ENCODE results near the gene RASGEF1B.

The RASGEF1B gene

DNA sequence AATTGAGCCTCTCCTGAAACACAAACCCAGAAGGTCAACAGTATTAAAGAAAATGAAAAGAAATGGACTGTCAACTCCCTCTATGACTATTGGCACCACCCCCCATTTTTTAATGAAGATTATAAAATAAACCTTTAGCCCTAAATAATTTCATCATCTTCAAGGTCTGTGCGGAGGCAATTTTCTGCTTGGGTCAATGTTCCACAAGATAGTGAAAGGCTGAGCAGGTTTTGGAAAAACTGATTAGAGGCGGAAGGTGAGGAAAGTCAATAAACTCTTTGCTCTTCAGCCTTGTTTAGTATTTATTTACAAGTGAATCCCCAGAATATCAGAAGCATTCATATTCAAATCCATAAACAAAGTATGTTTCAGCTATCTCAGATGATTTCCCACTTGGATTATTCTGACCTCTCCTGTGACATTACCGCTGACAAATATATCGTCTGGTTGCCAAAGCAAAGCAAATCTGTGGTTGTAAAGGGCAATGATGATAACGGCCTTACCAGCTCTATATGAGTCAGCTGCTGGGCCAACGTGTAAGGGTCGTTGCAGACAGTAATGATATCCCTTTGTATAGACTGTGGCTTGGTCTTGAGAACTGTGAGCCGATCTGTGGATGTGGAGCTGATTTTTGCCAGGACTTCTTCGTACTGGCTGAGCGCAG, 24.0 kb downstream of the RASGEF1B start:
- Mint-ChIP-seq H3K27me3 (ENCODE audit: low read depth) (no peaks in the 10 kb centered on the region), H3K36me3 (ENCODE audit: low read depth) (no peaks in the 10 kb centered on the region), H3K4me3 (no peak overlapping the region), H3K4me1 (ENCODE audit: low read depth) (no peaks in the 10 kb centered on the region), H3K27ac (no peak overlapping the region), H3K9me3 (no peaks in the 10 kb centered on the region)
- no peak for DNase-seq (ENCODE audit: low spot score)

DNA sequence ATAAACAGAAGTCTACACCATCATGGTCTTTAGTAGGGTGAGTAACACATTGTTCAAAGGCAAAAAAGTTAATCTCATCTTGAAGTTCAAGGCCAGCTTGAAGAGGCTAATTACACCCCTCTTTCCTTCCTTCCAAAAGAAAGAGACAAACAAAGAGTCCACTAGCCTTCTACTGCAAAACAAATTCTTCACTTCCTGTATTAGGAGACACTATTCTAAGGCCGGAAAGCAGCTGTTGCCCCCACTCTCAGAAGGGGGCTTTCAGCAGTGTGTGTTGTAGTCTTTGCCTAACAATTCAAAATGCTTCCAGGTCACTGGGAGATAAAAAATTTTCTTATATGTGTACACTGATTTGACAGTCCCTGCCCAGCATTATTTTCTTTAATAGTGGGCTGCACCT, 25.1 kb downstream of the RASGEF1B start:
- H3K27me3 Mint-ChIP-seq (ENCODE audit: low read depth): no peaks in the 10 kb centered on the region
- no peak overlapping the region for H3K27ac Mint-ChIP-seq
- no peaks in the 10 kb centered on the region for H3K4me1 Mint-ChIP-seq (ENCODE audit: low read depth)
- DNase-seq (ENCODE audit: low spot score): no peak
- H3K9me3 Mint-ChIP-seq: no peaks in the 10 kb centered on the region
- no peaks in the 10 kb centered on the region for H3K36me3 Mint-ChIP-seq (ENCODE audit: low read depth)
- no peak overlapping the region for H3K4me3 Mint-ChIP-seq

DNA sequence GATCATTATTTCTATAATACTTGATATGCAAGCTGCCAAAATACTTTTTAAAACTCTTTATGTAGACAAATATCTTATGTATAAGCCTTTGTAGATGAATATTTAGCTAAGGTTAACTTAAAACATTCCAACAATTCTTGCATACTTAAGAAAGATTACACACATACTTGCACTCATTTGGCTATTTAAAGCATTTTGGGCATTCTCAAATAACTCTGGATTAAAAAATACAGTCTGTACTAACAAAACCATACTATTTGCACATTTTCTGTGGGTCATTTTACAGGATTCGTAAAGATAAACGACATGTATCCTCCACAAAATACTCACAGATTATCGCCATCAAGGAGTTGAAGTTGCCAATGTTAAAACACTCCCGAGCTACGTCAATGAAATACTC, 26.5 kb downstream of the RASGEF1B start:
- DNase-seq (ENCODE audit: low spot score): no peak
- no peak overlapping the region for H3K4me3 Mint-ChIP-seq
- no peaks in the 10 kb centered on the region for H3K36me3 Mint-ChIP-seq (ENCODE audit: low read depth)
- H3K27me3 Mint-ChIP-seq (ENCODE audit: low read depth): no peaks in the 10 kb centered on the region
- H3K27ac Mint-ChIP-seq: no peak overlapping the region
- no peaks in the 10 kb centered on the region for H3K9me3 Mint-ChIP-seq
- H3K4me1 Mint-ChIP-seq (ENCODE audit: low read depth): no peaks in the 10 kb centered on the region

DNA sequence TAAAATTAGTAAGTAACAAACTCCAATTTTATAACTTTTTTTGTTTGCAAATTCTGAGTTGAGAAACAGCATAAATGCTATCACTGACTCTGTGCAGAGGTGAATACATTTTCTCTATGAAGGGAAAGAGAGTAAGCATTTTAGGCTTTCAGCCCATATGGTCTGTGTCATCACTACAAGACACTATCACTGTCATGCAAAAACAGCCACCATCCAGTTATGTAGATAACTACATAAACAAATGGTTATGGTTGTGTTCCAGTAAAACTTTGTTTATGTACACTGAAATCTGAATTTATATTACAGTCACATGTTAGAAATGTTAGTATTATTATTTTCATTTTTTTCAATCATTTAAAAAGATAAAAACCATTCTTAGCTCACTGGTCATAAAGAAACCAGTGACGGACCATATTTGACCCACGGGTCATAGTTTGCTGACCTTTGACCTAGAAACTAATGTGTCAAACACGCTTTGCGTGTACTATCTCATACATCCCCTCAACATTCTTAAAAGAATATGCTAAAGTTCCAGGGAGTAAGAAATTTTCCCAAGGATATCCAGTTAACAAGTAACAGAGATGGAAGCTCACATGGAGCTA, 29.1 kb downstream of the RASGEF1B start:
- Mint-ChIP-seq H3K27me3 (ENCODE audit: low read depth) (no peaks in the 10 kb centered on the region), H3K27ac (no peak overlapping the region), H3K4me3 (no peak overlapping the region), H3K9me3 (no peaks in the 10 kb centered on the region), H3K4me1 (ENCODE audit: low read depth) (no peaks in the 10 kb centered on the region), H3K36me3 (ENCODE audit: low read depth) (no peaks in the 10 kb centered on the region)
- DNase-seq (ENCODE audit: low spot score): no peak

DNA sequence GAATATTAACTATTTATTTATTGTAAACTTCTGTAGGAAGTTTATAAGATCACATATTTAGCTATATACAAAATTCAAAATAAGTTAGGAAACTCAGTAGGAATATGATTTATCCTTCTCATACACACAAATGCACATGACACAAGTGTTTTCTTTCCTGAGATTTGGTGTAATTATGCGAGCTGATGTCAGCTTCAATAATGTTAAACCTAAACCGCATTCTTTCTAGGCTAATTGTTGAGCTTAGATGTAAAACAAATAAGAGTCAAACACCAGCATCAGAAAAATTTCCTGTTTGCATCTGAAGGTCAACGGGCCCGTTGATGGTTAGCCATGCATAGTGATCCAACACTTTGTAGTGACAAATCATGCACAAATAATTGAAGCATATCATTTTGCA, 30.8 kb downstream of the RASGEF1B start:
- Mint-ChIP-seq H3K36me3 (ENCODE audit: low read depth) (no peaks in the 10 kb centered on the region), H3K4me1 (ENCODE audit: low read depth) (no peaks in the 10 kb centered on the region), H3K9me3 (no peaks in the 10 kb centered on the region)

DNA sequence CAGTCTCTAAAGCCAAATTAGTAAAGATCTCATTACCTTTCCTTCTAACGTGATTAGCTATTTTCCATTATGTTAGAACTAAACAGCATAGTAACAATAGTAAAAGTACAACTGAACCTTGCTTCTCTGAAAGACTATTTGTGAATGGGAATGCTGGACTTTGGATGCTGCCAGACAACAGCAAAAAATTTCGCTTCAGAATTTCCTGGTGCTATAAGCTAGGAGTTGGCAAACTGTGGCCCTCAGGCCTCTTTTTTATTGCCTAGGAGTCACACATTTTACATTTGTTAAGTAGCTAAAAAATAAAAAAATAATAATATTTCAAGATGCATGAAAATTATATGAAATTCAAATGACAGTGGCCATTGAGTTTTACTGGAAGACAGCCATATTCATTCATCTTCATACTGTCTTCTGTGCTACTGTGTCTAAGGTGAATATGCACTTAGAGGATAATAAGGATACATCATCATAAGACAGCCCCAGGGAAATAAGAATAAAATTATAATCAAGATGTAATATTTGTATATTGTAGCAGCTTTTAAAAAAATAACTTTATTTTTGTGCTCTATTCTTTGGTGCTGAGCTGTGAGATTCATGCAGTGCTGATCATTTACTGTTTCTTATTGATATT, 34.6 kb downstream of the RASGEF1B start:
- Mint-ChIP-seq H3K4me3 (no peak overlapping the region), H3K27me3 (ENCODE audit: low read depth) (no peaks in the 10 kb centered on the region), H3K9me3 (no peaks in the 10 kb centered on the region), H3K36me3 (ENCODE audit: low read depth) (no peaks in the 10 kb centered on the region), H3K4me1 (ENCODE audit: low read depth) (no peaks in the 10 kb centered on the region), H3K27ac (no peak overlapping the region)
- no peak for DNase-seq (ENCODE audit: low spot score)

More for the DNA sequence above, 30.8 kb downstream of the RASGEF1B start:
- Mint-ChIP-seq H3K27ac (no peak overlapping the region), H3K4me3 (no peak overlapping the region), H3K27me3 (ENCODE audit: low read depth) (no peaks in the 10 kb centered on the region)
- DNase-seq (ENCODE audit: low spot score): no peak

DNA sequence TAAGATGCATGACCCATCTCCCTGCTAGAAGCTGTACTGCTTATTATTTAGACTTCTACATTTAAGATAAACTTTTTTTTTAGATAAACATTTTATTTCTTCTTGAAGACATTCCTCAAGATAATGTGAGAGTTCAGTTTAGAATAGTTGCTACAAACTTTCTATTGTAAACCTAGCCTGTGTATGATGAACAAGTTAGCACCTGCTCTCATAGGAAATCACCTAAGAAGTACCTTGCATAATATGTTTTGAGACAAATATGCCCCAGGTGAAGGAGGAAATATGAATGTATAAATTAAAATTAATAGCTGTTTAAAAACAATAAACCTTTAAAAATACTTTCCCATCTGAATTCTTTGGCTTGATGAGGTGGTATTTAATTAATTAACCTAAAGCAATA, 35.6 kb downstream of the RASGEF1B start:
- Mint-ChIP-seq H3K27ac (no peak overlapping the region), H3K4me1 (ENCODE audit: low read depth) (no peaks in the 10 kb centered on the region), H3K36me3 (ENCODE audit: low read depth) (no peaks in the 10 kb centered on the region), H3K27me3 (ENCODE audit: low read depth) (no peaks in the 10 kb centered on the region), H3K4me3 (no peak overlapping the region), H3K9me3 (no peaks in the 10 kb centered on the region)
- DNase-seq (ENCODE audit: low spot score): no peak

DNA sequence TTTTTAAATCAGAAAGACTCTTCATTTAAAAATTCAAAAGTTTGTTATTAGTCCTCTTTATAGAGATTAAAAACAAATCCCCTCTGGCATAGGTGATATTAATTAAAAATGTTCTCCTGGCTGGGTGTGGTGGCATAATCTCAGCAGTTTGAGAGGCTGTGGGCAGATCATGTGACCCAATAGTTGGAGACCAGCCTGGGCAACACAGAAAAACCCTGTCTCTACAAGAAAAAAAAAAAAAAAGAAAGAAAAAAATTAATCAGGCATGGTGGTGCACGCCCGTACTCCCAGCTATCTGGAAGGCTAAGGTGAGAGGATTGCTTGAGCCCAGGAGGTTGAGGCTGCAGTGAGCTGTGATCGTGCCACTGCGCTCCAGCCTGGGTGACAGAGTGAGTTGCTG, 38.9 kb downstream of the RASGEF1B start:
- Mint-ChIP-seq H3K27me3 (ENCODE audit: low read depth) (no peaks in the 10 kb centered on the region), H3K9me3 (no peaks in the 10 kb centered on the region), H3K4me1 (ENCODE audit: low read depth) (no peaks in the 10 kb centered on the region), H3K27ac (no peak overlapping the region), H3K4me3 (no peak overlapping the region), H3K36me3 (ENCODE audit: low read depth) (no peaks in the 10 kb centered on the region)
- no peak for DNase-seq (ENCODE audit: low spot score)

DNA sequence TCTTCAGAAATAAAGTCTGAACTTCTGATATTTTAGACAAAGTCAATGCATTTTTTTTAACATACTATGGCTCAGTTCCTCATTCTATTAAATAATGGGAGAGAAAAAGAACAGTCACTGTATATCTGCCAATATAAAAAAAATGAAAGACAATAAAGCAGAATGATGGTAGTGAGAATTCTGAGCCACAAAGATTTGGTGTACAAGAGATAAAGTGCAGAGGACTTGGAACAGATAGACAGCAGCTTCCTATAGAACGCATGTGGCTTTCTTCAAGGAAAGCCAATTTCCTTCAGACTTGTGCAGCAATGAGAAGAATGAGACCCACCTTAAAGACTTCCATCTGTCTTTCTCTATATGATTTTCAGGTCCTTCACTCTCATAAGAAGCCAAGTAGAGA, 39.7 kb downstream of the RASGEF1B start:
- H3K4me3 Mint-ChIP-seq: no peak overlapping the region
- no peaks in the 10 kb centered on the region for H3K36me3 Mint-ChIP-seq (ENCODE audit: low read depth)
- no peak for DNase-seq (ENCODE audit: low spot score)
- H3K27me3 Mint-ChIP-seq (ENCODE audit: low read depth): no peaks in the 10 kb centered on the region
- H3K27ac Mint-ChIP-seq: no peak overlapping the region
- no peaks in the 10 kb centered on the region for H3K4me1 Mint-ChIP-seq (ENCODE audit: low read depth)
- no peaks in the 10 kb centered on the region for H3K9me3 Mint-ChIP-seq

DNA sequence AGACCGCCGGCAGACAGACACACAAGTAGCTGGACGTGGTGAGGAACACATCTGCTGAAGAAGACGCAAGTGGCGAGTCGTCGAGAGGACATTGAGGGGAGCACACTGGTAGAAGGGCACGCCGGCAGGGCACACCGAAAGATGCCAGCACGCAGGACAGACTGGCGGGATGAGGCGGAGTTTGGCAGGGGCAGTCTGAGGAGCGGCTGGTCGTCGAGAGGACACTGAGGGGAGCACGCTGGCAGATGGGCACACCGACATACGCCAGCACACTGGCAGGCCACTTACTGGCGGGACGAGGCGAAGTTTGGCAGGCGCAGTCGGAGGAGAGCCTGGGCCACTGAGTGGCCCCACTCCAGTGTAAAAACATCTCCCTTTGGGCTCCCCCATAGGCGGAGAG, 42.1 kb downstream of the RASGEF1B start:
- no peak overlapping the region for H3K4me3 Mint-ChIP-seq
- no peaks in the 10 kb centered on the region for H3K4me1 Mint-ChIP-seq (ENCODE audit: low read depth)
- no peaks in the 10 kb centered on the region for H3K36me3 Mint-ChIP-seq (ENCODE audit: low read depth)
- H3K27ac Mint-ChIP-seq: no peak overlapping the region
- no peaks in the 10 kb centered on the region for H3K9me3 Mint-ChIP-seq
- H3K27me3 Mint-ChIP-seq (ENCODE audit: low read depth): no peaks in the 10 kb centered on the region
- no peak for DNase-seq (ENCODE audit: low spot score)

DNA sequence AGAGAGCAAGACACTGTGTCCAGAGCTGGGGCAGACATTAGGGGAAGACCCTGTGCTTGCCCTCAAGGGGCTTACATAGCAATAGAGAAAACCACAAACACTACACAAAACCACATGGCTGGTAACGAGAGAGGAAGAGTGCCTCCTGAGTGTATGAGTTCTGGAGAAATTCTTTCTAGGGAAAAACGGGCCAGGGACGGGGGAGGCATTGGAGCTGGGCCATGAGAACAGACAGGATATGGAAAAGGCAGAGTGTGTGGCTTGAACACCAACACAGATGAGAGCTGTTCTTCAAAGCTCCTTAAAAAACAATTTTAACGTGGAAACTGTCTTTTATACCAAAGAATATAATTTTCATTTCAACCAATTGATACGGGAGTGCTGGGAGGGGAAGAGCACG, 42.7 kb downstream of the RASGEF1B start:
- no peak overlapping the region for H3K4me3 Mint-ChIP-seq
- H3K36me3 Mint-ChIP-seq (ENCODE audit: low read depth): no peaks in the 10 kb centered on the region
- DNase-seq (ENCODE audit: low spot score): no peak
- H3K27ac Mint-ChIP-seq: no peak overlapping the region
- H3K9me3 Mint-ChIP-seq: no peaks in the 10 kb centered on the region
- no peaks in the 10 kb centered on the region for H3K4me1 Mint-ChIP-seq (ENCODE audit: low read depth)
- no peaks in the 10 kb centered on the region for H3K27me3 Mint-ChIP-seq (ENCODE audit: low read depth)

DNA sequence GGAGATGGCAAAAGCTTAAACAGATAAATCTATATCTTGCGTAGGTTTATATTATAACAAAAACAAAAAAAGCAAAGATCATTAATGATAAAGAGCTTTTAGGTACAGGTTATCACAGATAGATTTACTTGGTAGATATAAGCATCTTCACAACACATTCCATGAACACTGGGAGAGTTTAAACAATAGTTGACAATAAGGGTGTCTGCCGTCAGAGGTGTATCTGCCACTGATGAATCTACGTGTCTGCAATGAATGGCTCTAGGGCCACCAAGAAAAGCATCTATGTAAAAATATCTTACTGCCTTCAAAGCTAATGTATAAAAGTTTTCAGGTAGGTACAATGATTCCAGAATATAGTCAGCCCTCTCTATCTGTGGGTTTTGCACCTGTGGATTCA, 43.7 kb downstream of the RASGEF1B start:
- no peak for DNase-seq (ENCODE audit: low spot score)
- H3K9me3 Mint-ChIP-seq: no peaks in the 10 kb centered on the region
- no peaks in the 10 kb centered on the region for H3K4me1 Mint-ChIP-seq (ENCODE audit: low read depth)
- H3K27me3 Mint-ChIP-seq (ENCODE audit: low read depth): no peaks in the 10 kb centered on the region
- no peak overlapping the region for H3K27ac Mint-ChIP-seq
- no peaks in the 10 kb centered on the region for H3K36me3 Mint-ChIP-seq (ENCODE audit: low read depth)
- no peak overlapping the region for H3K4me3 Mint-ChIP-seq

DNA sequence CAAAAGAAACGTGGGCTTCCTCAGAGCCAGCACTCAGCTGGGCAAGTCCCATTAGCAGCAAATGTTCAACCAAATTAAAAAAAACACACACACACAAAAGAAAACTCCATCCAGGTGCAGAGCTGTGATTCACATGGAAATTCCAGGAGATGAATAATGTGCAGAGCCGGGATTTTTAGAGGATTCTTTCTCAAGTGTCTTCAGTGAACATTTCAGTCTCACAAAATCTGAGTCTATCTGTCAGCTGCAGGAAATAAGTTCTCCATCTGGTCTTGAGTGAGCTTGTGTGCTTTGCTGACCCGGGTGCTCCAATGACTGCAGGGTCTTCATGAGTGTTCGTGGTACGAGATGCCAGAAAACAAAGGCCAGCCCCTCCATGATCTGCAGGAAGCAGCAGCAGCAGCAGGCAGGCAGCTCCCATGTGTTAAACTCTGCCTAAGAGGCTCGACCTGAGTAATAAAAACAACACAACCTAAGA, 44.3 kb downstream of the RASGEF1B start:
- DNase-seq (ENCODE audit: low spot score): no peak
- no peaks in the 10 kb centered on the region for H3K9me3 Mint-ChIP-seq
- H3K36me3 Mint-ChIP-seq (ENCODE audit: low read depth): no peaks in the 10 kb centered on the region
- peaks cover 2% of the 10 kb centered on the region for H3K4me1 Mint-ChIP-seq (ENCODE audit: low read depth)
- H3K27ac Mint-ChIP-seq: no peak overlapping the region
- no peaks in the 10 kb centered on the region for H3K27me3 Mint-ChIP-seq (ENCODE audit: low read depth)
- no peak overlapping the region for H3K4me3 Mint-ChIP-seq

DNA sequence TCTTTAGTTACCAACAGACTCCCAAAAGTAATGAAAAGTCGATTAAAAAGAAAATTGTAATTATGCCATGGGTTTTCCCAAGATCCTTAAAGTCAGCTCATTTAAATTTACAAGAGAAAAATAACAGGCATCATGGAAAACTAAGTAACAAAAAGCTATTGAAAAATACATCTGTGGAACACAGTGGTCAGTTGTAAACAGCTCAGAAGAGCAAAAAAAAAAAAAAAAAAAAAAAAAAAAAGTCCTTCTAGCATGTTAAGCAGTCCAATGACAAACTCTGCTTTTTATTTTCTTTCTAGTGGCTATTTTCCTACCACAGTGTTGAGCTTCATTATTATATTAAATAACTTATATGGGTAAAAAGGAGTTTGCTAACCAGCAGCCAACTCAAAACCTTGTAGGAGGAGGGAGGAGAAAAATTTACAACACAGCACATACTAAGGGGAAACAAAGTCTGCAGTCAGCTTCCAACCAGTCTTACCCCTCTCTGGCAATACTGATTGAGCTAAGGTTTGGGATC, 44.9 kb downstream of the RASGEF1B start:
- DNase-seq (ENCODE audit: low spot score): no peak
- peaks cover 4% of the 10 kb centered on the region for H3K4me1 Mint-ChIP-seq (ENCODE audit: low read depth)
- no peaks in the 10 kb centered on the region for H3K27me3 Mint-ChIP-seq (ENCODE audit: low read depth)
- H3K9me3 Mint-ChIP-seq: no peaks in the 10 kb centered on the region
- H3K36me3 Mint-ChIP-seq (ENCODE audit: low read depth): no peaks in the 10 kb centered on the region
- H3K27ac Mint-ChIP-seq: no peak overlapping the region
- no peak overlapping the region for H3K4me3 Mint-ChIP-seq
